DOHH2 (cell line): ENCODE measurements around the gene CD1D.
"Not testable (repeated sequence)": the region's sequence is repeated elsewhere in the genome, so short reads cannot be mapped to it uniquely, and the experiment has no call there.

Source experiments
- H3F3A ChIP-seq: fragments of 200-600 bp; sonication (generic), shearing (Covaris generic); 2 replicates; pipeline ENCODE4 v1.6.0; 2016; ENCODE audit warnings: antibody characterized with exemption, mild to moderate bottlenecking; ENCODE audit not compliant: control insufficient read depth, insufficient read depth
- H3K27ac ChIP-seq: fragments of 200-600 bp; sonication (generic); 2 replicates; pipeline ENCODE4 v1.5.1; 2014; ENCODE audit warnings: low read depth, mild to moderate bottlenecking, low read length, moderate library complexity
- H3K27me3 ChIP-seq: fragments of 200-600 bp; sonication (generic); 2 replicates; pipeline ENCODE4 v1.6.1; 2014; ENCODE audit warnings: mild to moderate bottlenecking, low read length, mixed read lengths; ENCODE audit not compliant: control insufficient read depth
- H3K36me3 ChIP-seq: fragments of 200-600 bp; sonication (generic); 2 replicates; pipeline ENCODE4 v1.6.1; 2014; ENCODE audit warnings: mild to moderate bottlenecking, low read length, moderate library complexity, mixed read lengths; ENCODE audit not compliant: control insufficient read depth
- H3K4me1 ChIP-seq: fragments of 200-600 bp; sonication (generic); 2 replicates; pipeline ENCODE4 v1.6.1; 2014; ENCODE audit warnings: mild to moderate bottlenecking, low read length, mixed read lengths; ENCODE audit not compliant: control insufficient read depth
- H3K4me2 ChIP-seq: fragments of 200-600 bp; sonication (generic); 2 replicates; pipeline ENCODE4 v1.6.0; 2014; ENCODE audit warnings: mild to moderate bottlenecking, low read length, moderate library complexity
- H3K4me3 ChIP-seq: fragments of 200-600 bp; sonication (generic); 2 replicates; pipeline ENCODE4 v1.5.1; 2014; ENCODE audit warnings: mild to moderate bottlenecking, low read length, mixed read lengths
- H3K79me2 ChIP-seq: fragments of 200-600 bp; sonication (generic); 2 replicates; pipeline ENCODE4 v1.6.1; 2014; ENCODE audit warnings: mild to moderate bottlenecking, low read length, mixed read lengths; ENCODE audit not compliant: control insufficient read depth
- H3K9me2 ChIP-seq: fragments of 200-600 bp; sonication (generic); replicated peaks from 2 replicates; pipeline ENCODE4 v1.6.1; 2014; ENCODE audit warnings: mild to moderate bottlenecking, low read length, mixed read lengths; ENCODE audit not compliant: control insufficient read depth
- H3K9me3 ChIP-seq: fragments of 200-600 bp; sonication (generic); 2 replicates; pipeline ENCODE4 v1.6.1; 2014; ENCODE audit warnings: antibody characterized with exemption, low read length, mixed read lengths; ENCODE audit not compliant: control insufficient read depth, insufficient read depth
- H4K20me1 ChIP-seq: fragments of 200-600 bp; sonication (generic); 2 replicates; pipeline ENCODE4 v1.6.0; 2014; ENCODE audit warnings: low read depth, mild to moderate bottlenecking, antibody characterized with exemption, low read length, moderate library complexity; ENCODE audit not compliant: control insufficient read depth, insufficient read depth
- CTCF ChIP-seq: fragments of 200-600 bp; sonication (generic); IDR thresholded peaks from one replicate; pipeline ENCODE4 v1.5.1; 2014; ENCODE audit warnings: antibody characterized with exemption, mild to moderate bottlenecking, low read depth, low read length; ENCODE audit not compliant: poor library complexity, severe bottlenecking
- EZH2phosphoT487 ChIP-seq: fragments of 200-600 bp; sonication (generic); IDR thresholded peaks from 2 replicates; pipeline ENCODE4 v1.6.1; 2017; ENCODE audit warnings: borderline replicate concordance, mild to moderate bottlenecking, antibody characterized with exemption, low read length, moderate library complexity, mixed read lengths

CD1D gene

GRCh38 chr1:158163000-158163947 lies 17.4 kb upstream of the CD1D start:
- H3K4me2 ChIP-seq = peak overlapping the region; percentile 55
- no peaks in the 10 kb centered on the region for H3K9me2 ChIP-seq
- H3K27ac ChIP-seq = no peak overlapping the region
- H3K4me1 ChIP-seq = peaks cover 35% of the 10 kb centered on the region
- TF ChIP-seq CTCF (no peak), EZH2phosphoT487 (no peak)
- no peaks in the 10 kb centered on the region for H3K9me3 ChIP-seq
- no peaks in the 10 kb centered on the region for H3K79me2 ChIP-seq
- H3F3A ChIP-seq = no peaks in the 10 kb centered on the region
- H3K27me3 ChIP-seq = no peaks in the 10 kb centered on the region
- no peaks in the 10 kb centered on the region for H3K36me3 ChIP-seq
- H3K4me3 ChIP-seq = peak overlapping the region; percentile 38
- H4K20me1 ChIP-seq = no peaks in the 10 kb centered on the region

- Histone ChIP-seq H3K9me3 (no peaks in the 10 kb centered on the region), H3F3A (no peaks in the 10 kb centered on the region), H4K20me1 (no peaks in the 10 kb centered on the region), H3K27me3 (no peaks in the 10 kb centered on the region), H3K4me1 (peaks cover 17% of the 10 kb centered on the region), H3K4me2 (no peak overlapping the region), H3K79me2 (no peaks in the 10 kb centered on the region), H3K9me2 (no peaks in the 10 kb centered on the region), H3K27ac (no peak overlapping the region), H3K36me3 (no peaks in the 10 kb centered on the region), H3K4me3 (no peak overlapping the region)
- no peak for TF ChIP-seq CTCF
- TF ChIP-seq EZH2phosphoT487 = no peak
Measured at GRCh38 chr1:158169105-158169504, 11.6 kb upstream of the CD1D start.

- Histone ChIP-seq H3K4me1 (peaks cover 53% of the 10 kb centered on the region), H3K4me2 (peak overlapping the region; percentile 49), H3K27ac (0 out of 2 replicates have a peak overlapping the region, but pooled peaks have one; percentile 14)
- H3K27me3 ChIP-seq, H4K20me1 ChIP-seq, H3K36me3 ChIP-seq, H3F3A ChIP-seq, H3K4me3 ChIP-seq, H3K79me2 ChIP-seq, H3K9me2 ChIP-seq, H3K9me3 ChIP-seq: not testable (repeated sequence)
Measured at GRCh38 chr1:158175915-158176314, 4.8 kb upstream of the CD1D start.

- H3K27me3 ChIP-seq = peaks cover 7% of the 10 kb centered on the region
- peaks cover 6% of the 10 kb centered on the region for H3F3A ChIP-seq
- no peaks in the 10 kb centered on the region for H3K9me3 ChIP-seq
- peak overlapping the region; percentile 49 for H3K4me2 ChIP-seq
- H4K20me1 ChIP-seq = no peaks in the 10 kb centered on the region
- peaks cover 58% of the 10 kb centered on the region for H3K4me1 ChIP-seq
- H3K36me3 ChIP-seq = no peaks in the 10 kb centered on the region
- 0 out of 2 replicates have a peak overlapping the region, but pooled peaks have one; percentile 14 for H3K27ac ChIP-seq
- TF ChIP-seq EZH2phosphoT487 (no peak), CTCF (no peak)
- H3K9me2 ChIP-seq = no peaks in the 10 kb centered on the region
- no peaks in the 10 kb centered on the region for H3K79me2 ChIP-seq
- peak overlapping the region; percentile 8 for H3K4me3 ChIP-seq
Measured at GRCh38 chr1:158176399-158176798, 4.3 kb upstream of the CD1D start.

- peak overlapping the region; percentile 8 for H3K4me3 ChIP-seq
- H3K9me3 ChIP-seq, H3K27ac ChIP-seq, H3F3A ChIP-seq, H3K79me2 ChIP-seq, H3K36me3 ChIP-seq, H4K20me1 ChIP-seq, H3K9me2 ChIP-seq: not testable (repeated sequence)
- peaks cover 14% of the 10 kb centered on the region for H3K27me3 ChIP-seq
- H3K4me1 ChIP-seq = peaks cover 61% of the 10 kb centered on the region
- H3K4me2 ChIP-seq = peak overlapping the region; percentile 49
Measured at GRCh38 chr1:158176849-158177699, 3.6 kb upstream of the CD1D start.
